SU-DHL-6 (cell line): ENCODE measurements around the gene SSNA1.

Experiments
- EZH2phosphoT487 ChIP-seq: fragments of 200-600 bp; sonication (generic), shearing (Covaris generic); conservative IDR thresholded peaks from 2 replicates; pipeline ENCODE4 v1.6.1; 2018; ENCODE audit warnings: mild to moderate bottlenecking, antibody characterized with exemption, low read length, moderate library complexity, mixed read lengths
- TF ChIP-seq, protein P1 (sequence below): fragments of 200-600 bp; sonication (generic); IDR thresholded peaks from one replicate; pipeline ENCODE4 v1.5.1; 2017; ENCODE audit warnings: antibody characterized with exemption, mild to moderate bottlenecking, low read length, moderate library complexity; ENCODE audit not compliant: insufficient read depth, poor library complexity, severe bottlenecking

GRCh38 chr9:137140151-137141012 is 48.1 kb upstream of the SSNA1 start:
- TF ChIP-seq, protein P1, sequence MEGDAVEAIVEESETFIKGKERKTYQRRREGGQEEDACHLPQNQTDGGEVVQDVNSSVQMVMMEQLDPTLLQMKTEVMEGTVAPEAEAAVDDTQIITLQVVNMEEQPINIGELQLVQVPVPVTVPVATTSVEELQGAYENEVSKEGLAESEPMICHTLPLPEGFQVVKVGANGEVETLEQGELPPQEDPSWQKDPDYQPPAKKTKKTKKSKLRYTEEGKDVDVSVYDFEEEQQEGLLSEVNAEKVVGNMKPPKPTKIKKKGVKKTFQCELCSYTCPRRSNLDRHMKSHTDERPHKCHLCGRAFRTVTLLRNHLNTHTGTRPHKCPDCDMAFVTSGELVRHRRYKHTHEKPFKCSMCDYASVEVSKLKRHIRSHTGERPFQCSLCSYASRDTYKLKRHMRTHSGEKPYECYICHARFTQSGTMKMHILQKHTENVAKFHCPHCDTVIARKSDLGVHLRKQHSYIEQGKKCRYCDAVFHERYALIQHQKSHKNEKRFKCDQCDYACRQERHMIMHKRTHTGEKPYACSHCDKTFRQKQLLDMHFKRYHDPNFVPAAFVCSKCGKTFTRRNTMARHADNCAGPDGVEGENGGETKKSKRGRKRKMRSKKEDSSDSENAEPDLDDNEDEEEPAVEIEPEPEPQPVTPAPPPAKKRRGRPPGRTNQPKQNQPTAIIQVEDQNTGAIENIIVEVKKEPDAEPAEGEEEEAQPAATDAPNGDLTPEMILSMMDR = no peak
- no peak for TF ChIP-seq EZH2phosphoT487
